ENCODE results near the gene CLCN6. TPM values are rescaled to one million over a fixed set of nuclear protein-coding genes. Genes with fewer than 3 reads are reported as not detected.

The CLCN6 gene, protein sequence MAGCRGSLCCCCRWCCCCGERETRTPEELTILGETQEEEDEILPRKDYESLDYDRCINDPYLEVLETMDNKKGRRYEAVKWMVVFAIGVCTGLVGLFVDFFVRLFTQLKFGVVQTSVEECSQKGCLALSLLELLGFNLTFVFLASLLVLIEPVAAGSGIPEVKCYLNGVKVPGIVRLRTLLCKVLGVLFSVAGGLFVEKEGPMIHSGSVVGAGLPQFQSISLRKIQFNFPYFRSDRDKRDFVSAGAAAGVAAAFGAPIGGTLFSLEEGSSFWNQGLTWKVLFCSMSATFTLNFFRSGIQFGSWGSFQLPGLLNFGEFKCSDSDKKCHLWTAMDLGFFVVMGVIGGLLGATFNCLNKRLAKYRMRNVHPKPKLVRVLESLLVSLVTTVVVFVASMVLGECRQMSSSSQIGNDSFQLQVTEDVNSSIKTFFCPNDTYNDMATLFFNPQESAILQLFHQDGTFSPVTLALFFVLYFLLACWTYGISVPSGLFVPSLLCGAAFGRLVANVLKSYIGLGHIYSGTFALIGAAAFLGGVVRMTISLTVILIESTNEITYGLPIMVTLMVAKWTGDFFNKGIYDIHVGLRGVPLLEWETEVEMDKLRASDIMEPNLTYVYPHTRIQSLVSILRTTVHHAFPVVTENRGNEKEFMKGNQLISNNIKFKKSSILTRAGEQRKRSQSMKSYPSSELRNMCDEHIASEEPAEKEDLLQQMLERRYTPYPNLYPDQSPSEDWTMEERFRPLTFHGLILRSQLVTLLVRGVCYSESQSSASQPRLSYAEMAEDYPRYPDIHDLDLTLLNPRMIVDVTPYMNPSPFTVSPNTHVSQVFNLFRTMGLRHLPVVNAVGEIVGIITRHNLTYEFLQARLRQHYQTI
- total RNA-seq: 10 to 100 TPM; 14.0 to 21.3 TPM

GRCh38 chr1:11805422-11806306 is at the start of gene CLCN6, which contains the start of gene MTHFR:
Gene CLCN6, plus strand, starts transcription at chr1:11806191. Its CDS starts 72 bp downstream, at chr1:11806263.
Gene MTHFR, minus strand, starts transcription at chr1:11805964. Its CDS starts 2,848 bp downstream, at chr1:11803116.

DNA sequence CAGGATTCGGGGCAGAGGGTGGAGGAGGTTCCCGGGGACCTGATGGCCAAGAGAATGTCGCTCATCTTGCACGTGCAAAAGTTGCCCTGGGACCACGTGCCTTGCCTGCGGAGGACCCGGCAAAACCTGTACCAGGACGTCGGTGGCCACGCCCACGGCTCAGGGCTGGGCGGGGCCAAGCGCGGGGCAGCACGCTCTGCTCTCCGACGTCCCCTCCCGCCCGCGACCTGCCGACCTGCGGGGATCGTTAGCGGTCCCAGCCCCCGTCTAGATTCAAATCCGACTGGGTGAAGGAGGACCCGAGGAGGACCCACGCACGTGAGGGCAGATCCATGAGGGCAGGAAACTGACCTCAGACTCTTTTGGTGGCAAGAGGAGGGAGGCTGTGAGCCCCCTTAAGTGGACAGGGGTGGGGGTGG is 44.0 kb upstream of the CLCN6 start, which contains the start of gene C1orf167:
Gene C1orf167 (plus strand): TSS at position 206 of the 419 bp plus-strand sequence. CDS start 2,208 bp downstream, outside the sequence.

GRCh38 chr1:11847667-11848372 is 41.8 kb downstream of the CLCN6 start, which contains the start of gene NPPA:
Gene NPPA, minus strand, starts transcription at chr1:11847783. Its CDS starts 99 bp downstream, at chr1:11847684.

GRCh38 chr1:11858613-11858967 is 52.6 kb downstream of the CLCN6 start, which contains the start of gene NPPB:
Gene NPPB, minus strand, starts transcription at chr1:11858945. Its CDS starts 112 bp downstream, at chr1:11858833.

Small RNA genes lying within 50 kb of the gene (small RNA-seq; reads per million reads assigned to genes)
- gene RF02156 (0 reads per million in 2 donors), gene RF02157 (0 reads per million in 2 donors), gene RF02158 (0 reads per million in 2 donors)

Other genes with a start within 250 kb of the CLCN6 start
- 1 to 10 TPM; 1.4 to 3.0 TPM for gene FBXO2, start 151.8 kb upstream of the CLCN6 start, total RNA-seq
- gene FBXO44, start 151.3 kb upstream of the CLCN6 start, total RNA-seq: 10 to 100 TPM; 24.1 to 26.6 TPM
- 10 to 100 TPM; 24.0 to 26.5 TPM for gene FBXO6, start 142.0 kb upstream of the CLCN6 start, total RNA-seq
- gene MAD2L2, start 125.0 kb upstream of the CLCN6 start, total RNA-seq: 10 to 100 TPM; 33.7 to 55.3 TPM
- gene DRAXIN, start 114.5 kb upstream of the CLCN6 start, total RNA-seq: not detected
- 10 to 100 TPM; 57.9 to 67.1 TPM for gene AGTRAP, start 70.1 kb upstream of the CLCN6 start, total RNA-seq
- not detected for gene C1orf167, start 44.0 kb upstream of the CLCN6 start, total RNA-seq
- gene MTHFR, start 227 bp upstream of the CLCN6 start, total RNA-seq: 10 to 100 TPM; 21.6 to 38.5 TPM
- not detected for gene NPPA, start 41.6 kb downstream of the CLCN6 start, total RNA-seq
- not detected for gene NPPB, start 52.8 kb downstream of the CLCN6 start, total RNA-seq
- 10 to 100 TPM; 70.9 to 86.3 TPM for gene KIAA2013, start 120.2 kb downstream of the CLCN6 start, total RNA-seq
- 100 to 1,000 TPM; 188 to 247 TPM for gene PLOD1, start 128.5 kb downstream of the CLCN6 start, total RNA-seq
- gene MFN2, start 174.3 kb downstream of the CLCN6 start, total RNA-seq: 10 to 100 TPM; 56.4 to 63.9 TPM
- gene MIIP, start 213.3 kb downstream of the CLCN6 start, total RNA-seq: 10 to 100 TPM; 38.2 to 55.6 TPM

Data from melanocyte of skin (primary cell).